Effector memory CD4-positive, alpha-beta T cell (primary cell): Measurements from ENCODE around the gene AP1S3.

Experiments
- DNase-seq, 3 donors: peaks; one replicate each; pipeline ENCODE4 v3.0.0-alpha.2; 2020
- H3K27ac ChIP-seq: 2 replicates; pipeline ENCODE4 v1.7.0; 2013; ENCODE audit warnings: mild to moderate bottlenecking, low read length, moderate library complexity; ENCODE audit not compliant: insufficient read depth, poor library complexity, severe bottlenecking
- H3K27me3 ChIP-seq: replicated peaks from 2 replicates; pipeline ENCODE4 v1.7.0; 2013; ENCODE audit warnings: mild to moderate bottlenecking, low read length; ENCODE audit not compliant: insufficient read depth, control insufficient read depth, poor library complexity, severe bottlenecking
- H3K36me3 ChIP-seq: 2 replicates; pipeline ENCODE4 v1.7.0; 2013; ENCODE audit warnings: mild to moderate bottlenecking, low read length, moderate library complexity; ENCODE audit not compliant: control insufficient read depth, insufficient read depth
- H3K4me1 ChIP-seq: 2 replicates; pipeline ENCODE4 v1.7.0; 2013; ENCODE audit warnings: low read length, mild to moderate bottlenecking; ENCODE audit not compliant: control insufficient read depth, insufficient read depth, poor library complexity, severe bottlenecking
- H3K4me3 ChIP-seq: 2 replicates; pipeline ENCODE4 v1.7.0; 2013; ENCODE audit warnings: low read length, low read depth, mild to moderate bottlenecking; ENCODE audit not compliant: insufficient read depth, poor library complexity, severe bottlenecking
- H3K9me3 ChIP-seq: 2 replicates; pipeline ENCODE4 v1.7.0; 2013; ENCODE audit warnings: mild to moderate bottlenecking, low read length, moderate library complexity; ENCODE audit not compliant: control insufficient read depth

The AP1S3 gene

GRCh38 chr2:223721746-223722145, 115.6 kb downstream of the AP1S3 start:
- no peak overlapping the region for H3K4me3 ChIP-seq
- no peak overlapping the region for H3K27ac ChIP-seq
- H3K9me3 ChIP-seq, result no peaks in the 10 kb centered on the region
- no peaks in the 10 kb centered on the region for H3K27me3 ChIP-seq
- no peak for DNase-seq
- no peaks in the 10 kb centered on the region for H3K36me3 ChIP-seq
- H3K4me1 ChIP-seq, result no peaks in the 10 kb centered on the region

- H3K27ac ChIP-seq, result no peak overlapping the region
- DNase-seq, result no peak
Measured at GRCh38 chr2:223720367-223720766, 117.0 kb downstream of the AP1S3 start.

GRCh38 chr2:223712642-223713041, 124.7 kb downstream of the AP1S3 start:
- H3K36me3 ChIP-seq, result no peaks in the 10 kb centered on the region
- no peak overlapping the region for H3K27ac ChIP-seq
- no peaks in the 10 kb centered on the region for H3K27me3 ChIP-seq
- no peaks in the 10 kb centered on the region for H3K9me3 ChIP-seq
- no peak for DNase-seq
- no peaks in the 10 kb centered on the region for H3K4me1 ChIP-seq
- H3K4me3 ChIP-seq, result no peak overlapping the region

More at GRCh38 chr2:223720367-223720766, 117.0 kb downstream of the AP1S3 start:
- Histone ChIP-seq H3K4me3 (no peak overlapping the region), H3K36me3 (no peaks in the 10 kb centered on the region), H3K9me3 (no peaks in the 10 kb centered on the region), H3K27me3 (no peaks in the 10 kb centered on the region), H3K4me1 (no peaks in the 10 kb centered on the region)

GRCh38 chr2:223711596-223712326, 125.6 kb downstream of the AP1S3 start:
- DNase-seq, result no peak

More at GRCh38 chr2:223711596-223712326, 125.6 kb downstream of the AP1S3 start:
- Histone ChIP-seq H3K9me3 (no peaks in the 10 kb centered on the region), H3K27ac (no peak overlapping the region), H3K27me3 (no peaks in the 10 kb centered on the region), H3K36me3 (no peaks in the 10 kb centered on the region), H3K4me3 (no peak overlapping the region), H3K4me1 (no peaks in the 10 kb centered on the region)
